HG02759 (cell line): ENCODE measurements around the gene MTHFR.

ENCODE experiments used
- ATAC-seq: cut with Tn5 transposase; IDR thresholded peaks from one replicate; pipeline ENCODE4 v1.9.1; 2021; ENCODE audit warnings: mild to moderate bottlenecking, moderate library complexity; ENCODE audit not compliant: unreplicated experiment

Gene MTHFR

GRCh38 chr1:11799099-11799498 is 6.7 kb downstream of the MTHFR start:
- ATAC-seq, result no peak

GRCh38 chr1:11797525-11798216 is 8.1 kb downstream of the MTHFR start:
- ATAC-seq, result no peak

- ATAC-seq, result no peak
These were observed 9.5 kb downstream of the MTHFR start for GRCh38 chr1:11796036-11796828.

GRCh38 chr1:11795238-11795890 is 10.4 kb downstream of the MTHFR start:
- no peak for ATAC-seq

DNA sequence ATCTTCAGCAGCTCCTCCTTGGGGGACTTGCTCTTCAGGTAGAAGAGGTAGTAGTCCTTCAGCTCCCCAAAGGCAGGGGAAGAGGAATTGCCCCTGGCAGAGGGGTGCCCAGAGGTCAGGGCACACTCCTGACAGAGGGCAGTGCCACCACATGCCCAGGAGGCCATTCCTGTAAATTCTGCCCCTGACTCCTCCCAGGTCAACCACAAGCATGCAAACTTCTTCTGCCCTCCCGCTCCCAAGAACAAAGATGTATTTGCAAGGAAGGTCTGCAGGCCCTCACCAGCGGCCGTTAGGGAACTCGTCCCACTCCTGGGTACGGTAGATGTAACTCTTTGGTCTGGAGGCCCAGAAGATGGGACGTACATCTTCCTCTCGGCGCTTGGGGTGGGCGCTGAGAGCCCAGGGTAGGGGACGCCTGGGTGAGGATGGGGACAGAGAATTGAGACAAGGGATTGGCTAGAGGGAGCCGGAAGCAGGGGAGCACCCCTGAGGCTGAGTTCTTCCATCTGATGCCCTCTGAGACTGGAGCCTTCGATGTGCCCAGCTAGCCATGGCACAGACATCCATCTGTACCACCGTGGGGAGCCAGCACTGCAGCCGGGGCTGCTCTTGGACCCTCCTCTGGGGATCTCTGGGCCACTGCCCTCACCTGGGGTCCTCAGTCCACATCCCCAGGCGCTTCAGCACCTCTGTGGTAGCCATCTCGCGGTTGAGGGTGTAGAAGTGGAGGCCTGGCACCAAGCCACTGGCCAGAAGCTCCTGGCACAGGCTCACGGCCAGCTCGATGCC is 11.1 kb downstream of the MTHFR start:
- ATAC-seq, result no peak

DNA sequence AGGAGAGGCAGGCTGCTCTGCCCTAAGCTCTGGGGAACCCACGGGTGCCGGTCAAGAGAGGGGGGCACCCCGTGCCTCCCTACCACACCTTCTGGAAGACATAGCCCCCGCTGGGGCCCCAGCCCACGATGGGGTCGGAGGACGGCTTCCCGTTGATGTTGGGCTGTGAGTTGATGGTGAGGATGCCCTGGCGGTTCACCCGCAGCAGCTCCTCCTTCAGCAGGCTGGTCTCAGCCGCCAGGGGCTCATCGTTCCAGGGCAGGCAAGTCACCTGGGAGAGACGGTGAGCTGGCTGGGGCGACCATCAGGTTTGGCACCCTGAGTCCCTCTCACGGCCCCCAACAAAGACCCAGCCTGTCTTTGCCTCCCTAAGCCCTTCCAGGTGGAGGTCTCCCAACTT is 11.9 kb downstream of the MTHFR start:
- no peak for ATAC-seq

DNA sequence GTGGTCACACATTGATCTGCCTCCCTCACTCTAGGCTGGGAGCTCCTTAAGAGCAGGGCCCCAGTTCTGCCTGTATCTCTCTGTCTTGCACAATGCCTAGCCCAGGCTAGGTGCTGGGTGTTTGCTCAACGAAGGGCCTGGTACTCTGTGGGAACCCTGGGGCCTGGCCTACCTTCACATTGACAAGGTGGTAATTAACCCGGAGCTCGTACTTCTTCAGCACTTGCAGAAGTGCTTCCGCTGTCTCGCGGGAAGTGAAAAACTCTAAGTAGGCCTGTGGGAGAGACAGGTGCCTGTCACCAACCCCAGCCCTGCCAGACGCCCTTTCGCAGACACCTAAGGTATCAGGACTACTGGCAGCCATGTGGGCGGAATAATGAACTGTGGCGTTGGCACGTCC is 13.7 kb downstream of the MTHFR start:
- ATAC-seq, result no peak

DNA sequence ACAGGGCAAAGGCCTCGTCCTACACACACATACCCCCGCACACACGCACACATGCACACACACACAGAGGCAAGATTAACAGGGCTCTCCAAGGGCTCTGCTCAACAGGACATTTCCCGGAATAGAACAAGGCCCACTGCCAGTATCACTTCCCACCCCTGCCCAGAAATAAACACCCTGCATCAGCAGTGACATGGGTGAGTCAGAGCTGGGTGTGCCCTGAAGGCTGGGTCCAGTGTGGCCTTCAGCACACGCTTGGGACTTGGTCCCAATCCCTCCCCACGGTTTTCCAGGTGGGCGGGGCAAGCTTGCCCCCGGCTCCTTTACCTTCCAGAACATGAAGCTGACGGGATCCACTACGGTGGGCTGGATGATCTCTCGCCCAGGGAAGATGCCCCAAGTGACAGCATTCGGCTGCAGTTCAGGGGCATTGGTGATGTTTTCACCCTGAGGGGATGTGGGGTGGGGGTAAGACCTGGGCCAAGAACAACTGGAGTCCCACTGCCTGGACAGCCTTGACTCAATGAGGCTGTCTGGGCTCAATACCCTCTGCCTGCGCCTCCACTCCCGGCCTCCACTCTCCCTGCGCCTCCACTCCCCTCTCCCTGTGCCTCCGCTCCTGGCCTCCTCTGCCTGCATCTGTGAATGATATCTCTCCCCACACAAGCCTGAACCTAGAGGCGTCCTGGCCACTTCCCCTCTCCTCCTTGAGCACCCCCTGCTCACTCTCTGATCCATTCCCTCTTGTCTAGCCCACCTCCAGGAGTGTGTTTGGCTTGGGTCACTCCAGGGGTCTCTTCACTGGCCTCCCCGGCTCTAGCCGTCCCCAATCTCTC is 14.7 kb downstream of the MTHFR start:
- ATAC-seq, result no peak

DNA sequence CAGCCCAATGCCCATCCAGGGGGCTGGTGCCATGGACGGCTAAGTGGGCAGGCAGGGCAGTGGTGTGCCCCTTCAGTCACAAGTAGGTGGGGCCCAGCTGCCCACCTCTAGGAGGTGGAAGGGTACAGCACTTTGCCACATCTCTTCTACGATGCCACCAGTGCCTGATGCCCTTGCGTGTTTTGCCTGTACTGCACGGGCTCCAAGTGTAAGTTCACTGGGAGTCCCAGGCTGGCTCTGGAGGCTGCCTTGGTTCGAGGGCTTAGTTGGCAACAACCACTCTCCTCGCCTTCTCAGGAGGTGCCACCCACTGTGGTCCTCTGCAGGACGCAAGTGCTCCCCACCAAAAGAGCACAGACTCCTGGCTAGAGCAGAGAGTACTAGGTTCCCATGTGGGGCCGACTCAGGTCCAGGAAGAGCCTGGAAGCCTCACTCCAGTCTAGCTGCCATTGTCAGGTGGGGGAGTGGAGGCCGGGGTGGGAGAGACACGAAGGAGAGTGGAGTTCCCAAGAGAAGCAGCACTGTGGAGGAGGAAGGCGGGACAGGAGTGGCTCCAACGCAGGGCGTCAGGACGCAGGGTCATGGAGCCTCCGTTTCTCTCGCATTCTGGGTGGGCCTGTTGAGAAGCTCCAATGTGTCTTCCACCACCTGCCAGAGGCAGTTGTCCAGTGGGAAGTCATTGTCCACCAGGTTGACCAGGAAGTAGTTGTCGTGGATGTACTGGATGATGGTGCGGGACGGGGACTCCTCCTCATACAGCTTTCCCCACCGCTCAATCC is 15.5 kb downstream of the MTHFR start:
- no peak for ATAC-seq

GRCh38 chr1:11789126-11790067 is 16.4 kb downstream of the MTHFR start:
- no peak for ATAC-seq

GRCh38 chr1:11788549-11789053 is 17.2 kb downstream of the MTHFR start:
- ATAC-seq, result no peak

DNA sequence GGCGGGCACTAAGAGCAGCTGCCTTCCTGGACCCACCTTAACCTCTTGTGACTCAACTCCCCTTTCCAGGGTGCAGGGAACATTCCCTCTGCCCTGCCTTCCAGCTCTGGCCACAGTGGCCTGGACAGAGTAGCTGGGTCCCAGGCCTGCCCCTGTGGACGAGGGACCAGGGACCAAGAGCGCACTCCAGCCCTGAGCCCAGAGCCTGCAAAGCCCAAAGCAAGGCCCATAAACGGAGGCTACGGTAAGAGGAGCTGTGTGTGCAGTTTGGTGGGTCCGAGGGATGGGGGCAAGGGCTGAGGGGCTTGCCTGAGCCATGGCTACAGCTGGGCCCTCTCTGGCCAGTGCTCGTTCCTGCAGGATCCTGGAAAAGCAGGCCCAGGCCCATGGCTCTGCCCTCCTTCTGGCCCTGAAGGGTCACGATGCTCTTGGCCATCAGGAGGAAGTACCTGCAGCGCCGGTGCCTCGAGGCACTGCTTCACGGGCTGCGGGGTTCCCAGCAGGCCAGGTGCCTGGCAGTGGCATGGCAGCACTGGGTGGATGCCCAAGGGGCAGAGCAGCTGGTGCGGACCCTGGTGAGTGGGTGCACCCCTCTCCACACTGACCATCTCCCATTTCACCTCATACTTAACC is 17.8 kb downstream of the MTHFR start:
- no peak for ATAC-seq

DNA sequence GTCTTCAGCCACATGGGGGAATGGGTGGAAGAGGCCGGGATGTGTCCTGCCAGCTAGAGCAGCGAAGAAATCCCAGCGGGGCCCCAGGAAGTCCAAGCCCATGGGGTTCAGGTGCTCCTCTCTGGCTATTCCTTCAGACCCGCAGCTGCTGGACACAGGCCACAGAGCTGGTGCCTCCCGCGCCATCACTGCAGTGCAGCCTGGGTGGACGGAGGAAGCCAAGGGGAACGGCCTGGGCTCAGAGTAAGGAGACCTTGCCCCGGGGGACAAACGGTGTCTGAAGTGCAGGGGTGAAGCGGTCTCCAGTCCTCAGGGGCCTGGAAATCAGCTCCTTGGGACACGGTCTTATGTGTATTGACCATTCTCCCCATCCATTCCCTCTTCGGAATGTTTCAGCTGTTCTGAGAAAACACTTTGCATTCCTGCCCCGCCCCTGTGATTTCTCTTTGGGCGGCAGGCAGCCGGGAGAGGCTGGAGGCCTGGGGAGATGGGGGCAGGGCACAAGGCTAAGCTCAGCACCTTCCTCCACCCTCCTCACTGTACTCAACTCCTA is 18.4 kb downstream of the MTHFR start:
- no peak for ATAC-seq

DNA sequence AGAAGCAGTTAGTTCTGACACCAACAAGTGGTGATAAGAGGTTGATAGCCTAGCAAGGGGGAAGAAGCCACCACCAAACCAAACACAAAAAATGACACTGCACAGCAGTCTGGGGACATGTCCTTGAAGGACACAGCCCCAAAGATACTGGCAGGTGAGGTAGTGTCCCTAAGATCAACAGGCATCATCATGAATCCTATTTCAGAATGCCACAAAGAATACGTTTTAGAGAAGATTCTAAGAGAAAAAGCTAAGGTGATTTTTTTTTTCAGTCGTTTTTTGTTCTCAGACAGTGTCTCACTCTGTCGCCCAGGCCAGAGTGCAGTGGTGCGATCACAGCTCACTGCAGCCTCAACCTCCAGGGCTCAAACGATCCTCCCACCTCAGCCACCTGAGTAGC is 19.6 kb downstream of the MTHFR start:
- ATAC-seq, result no peak

DNA sequence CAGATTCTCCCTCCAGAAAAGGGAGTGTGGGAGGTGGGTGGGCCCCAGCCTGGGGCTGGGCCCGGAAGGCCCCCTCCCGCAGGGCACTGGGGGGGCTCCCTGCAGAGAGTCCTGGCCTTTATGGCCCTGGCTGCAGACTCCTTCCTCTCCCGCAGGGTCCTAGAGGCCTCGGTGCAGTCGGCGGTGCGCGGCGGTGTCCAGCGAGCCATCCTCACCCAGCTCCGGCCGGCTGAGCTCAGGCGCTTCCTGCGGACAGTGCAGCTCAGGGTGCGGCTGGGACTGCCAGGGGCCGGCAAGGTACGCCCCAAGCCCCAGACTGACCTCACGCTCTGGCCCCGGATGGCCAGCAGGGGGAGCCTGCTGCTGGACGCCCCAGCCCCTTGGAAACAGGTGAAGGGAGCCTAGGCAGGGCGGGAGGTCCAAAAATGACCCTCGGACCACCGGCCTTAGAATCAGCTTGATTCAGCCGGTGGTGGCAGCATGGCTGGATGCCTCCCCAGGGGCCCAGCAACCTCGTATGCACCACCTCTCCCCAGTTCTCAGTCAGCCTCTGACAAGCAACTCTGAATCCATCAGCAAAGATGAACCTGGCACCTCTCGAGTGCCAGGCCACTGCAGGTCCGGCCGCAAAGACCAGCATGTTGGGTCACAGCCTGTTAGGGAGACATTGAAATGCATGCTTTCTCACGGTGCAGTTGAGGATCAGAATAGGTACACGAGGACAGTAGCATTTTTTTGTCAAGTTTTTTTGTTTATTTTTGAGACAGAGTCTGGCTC is 20.6 kb downstream of the MTHFR start:
- ATAC-seq, result no peak

- ATAC-seq, result no peak
These were observed 21.3 kb downstream of the MTHFR start for GRCh38 chr1:11784256-11784992.
